ENCODE data around the gene LORICRIN.

DNA sequence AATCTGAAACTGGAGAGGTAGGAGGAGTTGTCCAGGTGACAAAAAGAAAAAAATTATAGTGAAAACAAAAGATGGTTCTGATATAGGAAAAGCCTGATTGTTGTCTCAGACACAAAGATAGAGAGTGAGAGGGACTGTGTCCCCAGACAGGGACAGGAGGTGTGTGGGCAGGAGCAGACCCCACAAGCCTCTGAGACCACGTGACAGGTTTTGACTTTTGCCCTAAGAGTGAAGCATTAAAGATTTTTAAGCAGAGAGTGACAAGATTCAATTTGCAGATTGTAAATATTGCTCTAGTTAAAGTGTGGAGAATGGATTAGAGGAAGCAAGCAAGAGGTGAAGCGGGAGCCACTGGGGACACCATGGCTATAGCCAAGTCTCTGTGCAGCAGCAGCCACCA, 31.7 kb upstream of the LORICRIN start:
- no peak for TF ChIP-seq NFRKB (IDR thresholded peaks at IDR 0.05)
- no peak for TF ChIP-seq SP1 (IDR thresholded peaks at IDR 0.05)
- no peak for TF ChIP-seq SUZ12 (IDR thresholded peaks at IDR 0.05)
